Measurements from ENCODE around the gene PIP4K2B. TPM values are rescaled to one million over a fixed set of nuclear protein-coding genes. Genes with fewer than 3 reads are reported as not detected.

The PIP4K2B gene
- polyA plus RNA-seq, 1 donor from 2014 or later, result 164 TPM

DNA sequence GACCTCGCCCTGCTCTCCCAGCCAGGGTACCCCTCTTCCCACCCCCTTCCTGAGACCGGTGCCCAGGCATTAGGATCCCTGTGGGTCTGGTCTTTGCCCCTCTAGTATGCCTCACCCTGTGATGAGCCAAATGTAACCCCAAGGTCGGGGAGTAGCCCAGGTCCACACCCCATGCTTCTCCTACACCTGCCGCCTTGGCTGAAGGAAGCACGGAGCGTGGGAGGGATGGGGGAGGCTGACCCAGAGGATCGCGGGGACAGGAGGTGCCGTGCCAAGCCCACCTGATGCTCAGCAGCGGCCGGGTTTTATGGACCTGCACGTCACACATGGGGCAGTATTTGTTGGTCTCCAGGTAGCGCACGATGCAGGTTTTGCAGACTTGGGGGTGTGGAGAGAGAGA is 60.1 kb downstream of the PIP4K2B start:
- no peak for TF ChIP-seq POLR2AphosphoS5 (IDR thresholded peaks at IDR 0.05)
- TF ChIP-seq, protein P1, sequence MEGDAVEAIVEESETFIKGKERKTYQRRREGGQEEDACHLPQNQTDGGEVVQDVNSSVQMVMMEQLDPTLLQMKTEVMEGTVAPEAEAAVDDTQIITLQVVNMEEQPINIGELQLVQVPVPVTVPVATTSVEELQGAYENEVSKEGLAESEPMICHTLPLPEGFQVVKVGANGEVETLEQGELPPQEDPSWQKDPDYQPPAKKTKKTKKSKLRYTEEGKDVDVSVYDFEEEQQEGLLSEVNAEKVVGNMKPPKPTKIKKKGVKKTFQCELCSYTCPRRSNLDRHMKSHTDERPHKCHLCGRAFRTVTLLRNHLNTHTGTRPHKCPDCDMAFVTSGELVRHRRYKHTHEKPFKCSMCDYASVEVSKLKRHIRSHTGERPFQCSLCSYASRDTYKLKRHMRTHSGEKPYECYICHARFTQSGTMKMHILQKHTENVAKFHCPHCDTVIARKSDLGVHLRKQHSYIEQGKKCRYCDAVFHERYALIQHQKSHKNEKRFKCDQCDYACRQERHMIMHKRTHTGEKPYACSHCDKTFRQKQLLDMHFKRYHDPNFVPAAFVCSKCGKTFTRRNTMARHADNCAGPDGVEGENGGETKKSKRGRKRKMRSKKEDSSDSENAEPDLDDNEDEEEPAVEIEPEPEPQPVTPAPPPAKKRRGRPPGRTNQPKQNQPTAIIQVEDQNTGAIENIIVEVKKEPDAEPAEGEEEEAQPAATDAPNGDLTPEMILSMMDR (IDR thresholded peaks at IDR 0.05; ENCODE audit: poor library complexity, severe bottlenecking), result no peak
- no peak for TF ChIP-seq EZH2 (IDR thresholded peaks at IDR 0.05; ENCODE audit: borderline replicate concordance, insufficient read depth, low read length, poor library complexity, severe bottlenecking)
- no peak for TF ChIP-seq RAD21 (conservative IDR thresholded peaks at IDR 0.05)
- no peak for TF ChIP-seq MXI1 (conservative IDR thresholded peaks at IDR 0.05; ENCODE audit: poor library complexity, severe bottlenecking)
- TF ChIP-seq, protein P2, sequence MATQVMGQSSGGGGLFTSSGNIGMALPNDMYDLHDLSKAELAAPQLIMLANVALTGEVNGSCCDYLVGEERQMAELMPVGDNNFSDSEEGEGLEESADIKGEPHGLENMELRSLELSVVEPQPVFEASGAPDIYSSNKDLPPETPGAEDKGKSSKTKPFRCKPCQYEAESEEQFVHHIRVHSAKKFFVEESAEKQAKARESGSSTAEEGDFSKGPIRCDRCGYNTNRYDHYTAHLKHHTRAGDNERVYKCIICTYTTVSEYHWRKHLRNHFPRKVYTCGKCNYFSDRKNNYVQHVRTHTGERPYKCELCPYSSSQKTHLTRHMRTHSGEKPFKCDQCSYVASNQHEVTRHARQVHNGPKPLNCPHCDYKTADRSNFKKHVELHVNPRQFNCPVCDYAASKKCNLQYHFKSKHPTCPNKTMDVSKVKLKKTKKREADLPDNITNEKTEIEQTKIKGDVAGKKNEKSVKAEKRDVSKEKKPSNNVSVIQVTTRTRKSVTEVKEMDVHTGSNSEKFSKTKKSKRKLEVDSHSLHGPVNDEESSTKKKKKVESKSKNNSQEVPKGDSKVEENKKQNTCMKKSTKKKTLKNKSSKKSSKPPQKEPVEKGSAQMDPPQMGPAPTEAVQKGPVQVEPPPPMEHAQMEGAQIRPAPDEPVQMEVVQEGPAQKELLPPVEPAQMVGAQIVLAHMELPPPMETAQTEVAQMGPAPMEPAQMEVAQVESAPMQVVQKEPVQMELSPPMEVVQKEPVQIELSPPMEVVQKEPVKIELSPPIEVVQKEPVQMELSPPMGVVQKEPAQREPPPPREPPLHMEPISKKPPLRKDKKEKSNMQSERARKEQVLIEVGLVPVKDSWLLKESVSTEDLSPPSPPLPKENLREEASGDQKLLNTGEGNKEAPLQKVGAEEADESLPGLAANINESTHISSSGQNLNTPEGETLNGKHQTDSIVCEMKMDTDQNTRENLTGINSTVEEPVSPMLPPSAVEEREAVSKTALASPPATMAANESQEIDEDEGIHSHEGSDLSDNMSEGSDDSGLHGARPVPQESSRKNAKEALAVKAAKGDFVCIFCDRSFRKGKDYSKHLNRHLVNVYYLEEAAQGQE (IDR thresholded peaks at IDR 0.05; ENCODE audit: borderline replicate concordance), result no peak
- no peak for TF ChIP-seq SMC3 (conservative IDR thresholded peaks at IDR 0.05; ENCODE audit: poor library complexity)
- no peak for TF ChIP-seq EP300 (conservative IDR thresholded peaks at IDR 0.05; ENCODE audit: poor library complexity, severe bottlenecking)
- TF ChIP-seq TAF1 (IDR thresholded peaks at IDR 0.05; ENCODE audit: low read depth), result no peak
- no peaks in the 10 kb centered on the region for H3K27me3 ChIP-seq (ENCODE audit: insufficient read depth, low read depth, low read length)
- H2AFZ ChIP-seq (ENCODE audit: low read depth, low read length), result no peak overlapping the region
- H3F3A ChIP-seq (ENCODE audit: insufficient read depth, low read length, poor library complexity, severe bottlenecking), result no peaks in the 10 kb centered on the region
- H3K9me2 ChIP-seq (ENCODE audit: insufficient read depth, low read length), result no peaks in the 10 kb centered on the region
- H3K36me3 ChIP-seq (ENCODE audit: insufficient read depth, low read length), result no peaks in the 10 kb centered on the region
- H3K27ac ChIP-seq (ENCODE audit: low read length), result no peak overlapping the region
- H3K4me3 ChIP-seq (ENCODE audit: low read length), result no peak overlapping the region
- no peak overlapping the region for H3K9ac ChIP-seq (ENCODE audit: low read length)
- peaks cover 44% of the 10 kb centered on the region for H3K79me2 ChIP-seq (replicated peaks; ENCODE audit: insufficient read depth, low read length)
- H4K20me1 ChIP-seq (ENCODE audit: insufficient read depth), result peaks cover 23% of the 10 kb centered on the region
- H3K4me2 ChIP-seq (ENCODE audit: low read length), result no peak overlapping the region
- H3K9me3 ChIP-seq (ENCODE audit: low read length), result no peaks in the 10 kb centered on the region

DNA sequence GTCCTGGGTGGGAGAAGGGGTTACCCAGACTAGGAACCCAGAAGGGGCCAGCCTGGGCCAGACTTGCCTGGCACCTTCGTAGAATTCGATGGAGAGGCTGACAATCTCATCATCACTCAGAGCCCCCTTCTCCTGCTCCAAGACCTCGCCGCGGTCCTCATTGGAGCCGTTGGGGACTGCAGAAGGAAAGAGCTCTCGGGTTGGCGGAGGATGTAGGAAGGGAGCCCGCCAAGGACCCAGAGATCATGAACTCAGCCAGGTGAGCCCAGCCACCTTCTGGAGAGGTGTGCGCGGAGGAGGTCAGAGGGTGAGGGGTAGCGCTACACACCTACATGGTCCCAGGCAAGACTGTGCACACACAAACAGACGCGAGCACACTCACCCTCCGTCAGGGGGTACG is 60.7 kb downstream of the PIP4K2B start:
- Histone ChIP-seq H3K27ac (ENCODE audit: low read length) (no peak overlapping the region), H3K9me2 (ENCODE audit: insufficient read depth, low read length) (no peaks in the 10 kb centered on the region), H3F3A (ENCODE audit: insufficient read depth, low read length, poor library complexity, severe bottlenecking) (no peaks in the 10 kb centered on the region), H3K4me3 (ENCODE audit: low read length) (no peak overlapping the region), H3K79me2 (replicated peaks; ENCODE audit: insufficient read depth, low read length) (peaks cover 38% of the 10 kb centered on the region), H3K27me3 (ENCODE audit: insufficient read depth, low read depth, low read length) (no peaks in the 10 kb centered on the region), H3K36me3 (ENCODE audit: insufficient read depth, low read length) (no peaks in the 10 kb centered on the region), H4K20me1 (ENCODE audit: insufficient read depth) (peaks cover 23% of the 10 kb centered on the region), H3K4me2 (ENCODE audit: low read length) (no peak overlapping the region), H2AFZ (ENCODE audit: low read depth, low read length) (no peak overlapping the region), H3K9ac (ENCODE audit: low read length) (no peak overlapping the region), H3K9me3 (ENCODE audit: low read length) (no peaks in the 10 kb centered on the region)
- TF ChIP-seq SMC3 (conservative IDR thresholded peaks at IDR 0.05; ENCODE audit: poor library complexity) (no peak), RAD21 (conservative IDR thresholded peaks at IDR 0.05) (no peak), EP300 (conservative IDR thresholded peaks at IDR 0.05; ENCODE audit: poor library complexity, severe bottlenecking) (no peak), MXI1 (conservative IDR thresholded peaks at IDR 0.05; ENCODE audit: poor library complexity, severe bottlenecking) (no peak), EZH2 (IDR thresholded peaks at IDR 0.05; ENCODE audit: borderline replicate concordance, insufficient read depth, low read length, poor library complexity, severe bottlenecking) (no peak), POLR2AphosphoS5 (IDR thresholded peaks at IDR 0.05) (no peak), TAF1 (IDR thresholded peaks at IDR 0.05; ENCODE audit: low read depth) (no peak)
- TF ChIP-seq, protein P2 (IDR thresholded peaks at IDR 0.05; ENCODE audit: borderline replicate concordance), result no peak
- TF ChIP-seq, protein P1 (IDR thresholded peaks at IDR 0.05; ENCODE audit: poor library complexity, severe bottlenecking), result no peak

Data from neural cell (in vitro differentiated cells).